Lower lobe of right lung (tissue), 2 donors: Measurements from ENCODE around the gene RRP9. TPM values are rescaled to one million over a fixed set of nuclear protein-coding genes. Genes with fewer than 3 reads are reported as not detected.

ENCODE experiments used
- ATAC-seq, 2 donors: fragments of 200-7000 bp; cut with Tn5 transposase; one replicate each; pipeline ENCODE4 v1.9.1; 2020 to 2022; ENCODE audit warnings: mild to moderate bottlenecking in 2 of 2, moderate library complexity in 2 of 2
- DNase-seq: peaks from one replicate; pipeline ENCODE4 v3.0.0-alpha.2; 2020
- H3K27ac ChIP-seq: fragments of 200-600 bp; one replicate; pipeline ENCODE4 v1.8.0; 2022
- H3K27me3 ChIP-seq: fragments of 200-600 bp; one replicate; pipeline ENCODE4 v1.8.0; 2022; ENCODE audit warnings: low read depth
- H3K36me3 ChIP-seq: fragments of 200-600 bp; one replicate; pipeline ENCODE4 v1.8.0; 2022; ENCODE audit warnings: mild to moderate bottlenecking
- H3K4me1 ChIP-seq: fragments of 200-600 bp; one replicate; pipeline ENCODE4 v1.8.0; 2022
- H3K4me3 ChIP-seq: fragments of 200-600 bp; one replicate; pipeline ENCODE4 v1.8.0; 2022; ENCODE audit warnings: mild to moderate bottlenecking
- H3K9me3 ChIP-seq: fragments of 200-600 bp; one replicate; pipeline ENCODE4 v1.8.0; 2022
- intact Hi-C: fragments of 100-400 bp; cut with DNase I; formaldehyde crosslinking; loops from one replicate; pipeline ENCODE4 v1.11.0; 2022
- total RNA-seq: library from RNA; stranded (reverse); fragmentation: NEBNext Ultra II Directional; extraction: Animal tissue kit (Norgen Biotek cat#: 25700); gene quantifications from one replicate; pipeline ENCODE4 v1.2.1, GENCODE V29; 2021
- TF ChIP-seq, protein P1 (sequence below): fragments of 200-600 bp; IDR thresholded peaks from one replicate; pipeline ENCODE4 v1.8.0; 2022; ENCODE audit warnings: antibody characterized with exemption, mild to moderate bottlenecking
- donor health status: DM: no; HTN: yes; CAD: no; lungs with severe emphysema.

RRP9 gene
- total RNA-seq, 1 donor from 2014 or later: 16.2 TPM

- Histone ChIP-seq H3K27ac (no peak overlapping the region), H3K4me1 (peaks cover 25% of the 10 kb centered on the region), H3K36me3 (no peaks in the 10 kb centered on the region), H3K4me3 (no peak overlapping the region), H3K9me3 (no peaks in the 10 kb centered on the region), H3K27me3 (no peaks in the 10 kb centered on the region)
- TF ChIP-seq, protein P1, sequence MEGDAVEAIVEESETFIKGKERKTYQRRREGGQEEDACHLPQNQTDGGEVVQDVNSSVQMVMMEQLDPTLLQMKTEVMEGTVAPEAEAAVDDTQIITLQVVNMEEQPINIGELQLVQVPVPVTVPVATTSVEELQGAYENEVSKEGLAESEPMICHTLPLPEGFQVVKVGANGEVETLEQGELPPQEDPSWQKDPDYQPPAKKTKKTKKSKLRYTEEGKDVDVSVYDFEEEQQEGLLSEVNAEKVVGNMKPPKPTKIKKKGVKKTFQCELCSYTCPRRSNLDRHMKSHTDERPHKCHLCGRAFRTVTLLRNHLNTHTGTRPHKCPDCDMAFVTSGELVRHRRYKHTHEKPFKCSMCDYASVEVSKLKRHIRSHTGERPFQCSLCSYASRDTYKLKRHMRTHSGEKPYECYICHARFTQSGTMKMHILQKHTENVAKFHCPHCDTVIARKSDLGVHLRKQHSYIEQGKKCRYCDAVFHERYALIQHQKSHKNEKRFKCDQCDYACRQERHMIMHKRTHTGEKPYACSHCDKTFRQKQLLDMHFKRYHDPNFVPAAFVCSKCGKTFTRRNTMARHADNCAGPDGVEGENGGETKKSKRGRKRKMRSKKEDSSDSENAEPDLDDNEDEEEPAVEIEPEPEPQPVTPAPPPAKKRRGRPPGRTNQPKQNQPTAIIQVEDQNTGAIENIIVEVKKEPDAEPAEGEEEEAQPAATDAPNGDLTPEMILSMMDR: no peak
- DNase-seq (no peak), ATAC-seq (no peak)
- intact Hi-C loops: no loop called here
Measured at GRCh38 chr3:51985063-51985462, 43.4 kb upstream of the RRP9 start.

DNA sequence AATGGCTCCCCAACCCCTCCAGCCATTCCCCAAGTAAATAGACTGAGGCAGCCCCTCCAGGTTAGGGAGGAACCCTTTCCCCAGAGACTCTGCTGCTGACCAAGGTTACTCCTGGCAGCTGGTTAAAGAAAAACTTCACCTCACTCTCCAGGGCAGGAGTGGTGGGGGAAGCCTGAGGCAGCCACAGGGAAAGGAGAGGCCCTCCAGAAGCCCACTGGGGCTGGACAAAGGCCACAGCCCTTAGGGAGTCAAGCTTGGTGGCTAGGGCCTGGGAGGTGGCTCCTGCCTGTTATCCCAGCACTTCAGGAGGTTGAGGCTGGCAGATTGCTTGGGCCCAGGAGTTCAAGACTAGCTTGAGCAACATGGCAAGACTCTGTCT lies 42.6 kb upstream of the RRP9 start:
- peak overlapping the region; percentile 95 for H3K27ac ChIP-seq
- TF ChIP-seq, protein P1: no peak
- DNase-seq: no peak

GRCh38 chr3:51983578-51984268 lies 42.0 kb upstream of the RRP9 start:
- Histone ChIP-seq H3K9me3 (no peaks in the 10 kb centered on the region), H3K4me1 (peaks cover 25% of the 10 kb centered on the region), H3K27me3 (no peaks in the 10 kb centered on the region), H3K36me3 (no peaks in the 10 kb centered on the region), H3K4me3 (peak overlapping the region; percentile 68), H3K27ac (peak overlapping the region; percentile 95)
- ATAC-seq (no peak), DNase-seq (no peak)
- intact Hi-C loops: no loop called here
- TF ChIP-seq, protein P1: no peak

More for the DNA sequence above, 42.6 kb upstream of the RRP9 start:
- H3K9me3 ChIP-seq: no peaks in the 10 kb centered on the region
- H3K27me3 ChIP-seq: no peaks in the 10 kb centered on the region
- no peaks in the 10 kb centered on the region for H3K36me3 ChIP-seq
- no peak overlapping the region for H3K4me3 ChIP-seq
- intact Hi-C loops: no loop called here
- no peak for ATAC-seq
- peaks cover 25% of the 10 kb centered on the region for H3K4me1 ChIP-seq

- H3K9me3 ChIP-seq: no peaks in the 10 kb centered on the region
- ATAC-seq: peak; percentile 94 to 95
- peak within 1 kb of the TSS; percentile 95 for H3K27ac ChIP-seq
- peak; percentile 93 for DNase-seq
- no peaks in the 10 kb centered on the region for H3K36me3 ChIP-seq
- H3K27me3 ChIP-seq: no peaks in the 10 kb centered on the region
- H3K4me3 ChIP-seq: peak within 1 kb of the TSS; percentile 68
- intact Hi-C loops: no loop called here
- TF ChIP-seq, protein P1: no peak
- peaks cover 25% of the 10 kb centered on the region for H3K4me1 ChIP-seq
Measured at GRCh38 chr3:51982838-51983577, 41.3 kb upstream of the RRP9 start, which contains the start of gene ACY1. ACY1 (plus strand) TSS chr3:51983535; CDS start chr3:51984065, 530 bp downstream.

- intact Hi-C loops: no loop called here
- TF ChIP-seq, protein P1: peak; percentile 51
- ATAC-seq: peak; percentile 58 to 60
- Histone ChIP-seq H3K9me3 (no peaks in the 10 kb centered on the region), H3K27me3 (no peaks in the 10 kb centered on the region), H3K36me3 (no peaks in the 10 kb centered on the region), H3K4me3 (peak overlapping the region; percentile 68), H3K4me1 (peaks cover 25% of the 10 kb centered on the region), H3K27ac (peak overlapping the region; percentile 95)
- no peak for DNase-seq
Measured at GRCh38 chr3:51982352-51982837, 40.7 kb upstream of the RRP9 start.
